Measurements from ENCODE around the gene CCDC197.

Gene CCDC197

GRCh38 chr14:93987815-93988476 is 9.2 kb upstream of the CCDC197 start:
- H3K4me2 ChIP-seq (ENCODE audit: low read length), result no peak overlapping the region

GRCh38 chr14:93989939-93990338 is 7.2 kb upstream of the CCDC197 start:
- no peaks in the 10 kb centered on the region for H3F3A ChIP-seq (ENCODE audit: insufficient read depth, low read length)
- H3K4me2 ChIP-seq (ENCODE audit: low read length), result no peak overlapping the region
- H3K27ac ChIP-seq (ENCODE audit: low read depth, low read length, poor library complexity, severe bottlenecking), result no peak overlapping the region

More at GRCh38 chr14:93987815-93988476, 9.2 kb upstream of the CCDC197 start:
- no peaks in the 10 kb centered on the region for H3K79me2 ChIP-seq (ENCODE audit: insufficient read depth, low read length)
- H3F3A ChIP-seq (ENCODE audit: insufficient read depth, low read length), result no peaks in the 10 kb centered on the region
- no peaks in the 10 kb centered on the region for H3K36me3 ChIP-seq (ENCODE audit: insufficient read depth, low read length)
- no peak overlapping the region for H2AFZ ChIP-seq (ENCODE audit: low read length)
- H3K4me1 ChIP-seq (ENCODE audit: insufficient read depth, low read length, severe bottlenecking), result peaks cover 13% of the 10 kb centered on the region
- TF ChIP-seq EZH2 (IDR thresholded peaks at IDR 0.05; ENCODE audit: borderline replicate concordance, low read length), result no peak
- TF ChIP-seq CTCF (IDR thresholded peaks at IDR 0.05; ENCODE audit: low read length), result no peak
- no peak overlapping the region for H3K4me3 ChIP-seq (ENCODE audit: low read depth, low read length, poor library complexity, severe bottlenecking)
- H4K20me1 ChIP-seq (ENCODE audit: insufficient read depth, low read length), result no peaks in the 10 kb centered on the region
- H3K27ac ChIP-seq (ENCODE audit: low read depth, low read length, poor library complexity, severe bottlenecking), result no peak overlapping the region
- H3K27me3 ChIP-seq (ENCODE audit: insufficient read depth, low read length), result no peaks in the 10 kb centered on the region
- no peak overlapping the region for H3K9ac ChIP-seq (ENCODE audit: low read length)
- no peaks in the 10 kb centered on the region for H3K9me3 ChIP-seq (ENCODE audit: low read length)
- H3K9me2 ChIP-seq (ENCODE audit: low read depth, low read length), result no peaks in the 10 kb centered on the region

GRCh38 chr14:93991212-93991611 is 5.9 kb upstream of the CCDC197 start:
- Histone ChIP-seq H3K27me3 (ENCODE audit: insufficient read depth, low read length) (no peaks in the 10 kb centered on the region), H3K4me3 (ENCODE audit: low read depth, low read length, poor library complexity, severe bottlenecking) (no peak overlapping the region), H3K4me1 (ENCODE audit: insufficient read depth, low read length, severe bottlenecking) (no peaks in the 10 kb centered on the region), H3K4me2 (ENCODE audit: low read length) (no peak overlapping the region), H3K9ac (ENCODE audit: low read length) (no peak overlapping the region), H3K27ac (ENCODE audit: low read depth, low read length, poor library complexity, severe bottlenecking) (no peak overlapping the region), H2AFZ (ENCODE audit: low read length) (no peak overlapping the region), H3F3A (ENCODE audit: insufficient read depth, low read length) (no peaks in the 10 kb centered on the region), H3K79me2 (ENCODE audit: insufficient read depth, low read length) (no peaks in the 10 kb centered on the region), H3K9me2 (ENCODE audit: low read depth, low read length) (no peaks in the 10 kb centered on the region), H3K36me3 (ENCODE audit: insufficient read depth, low read length) (no peaks in the 10 kb centered on the region), H3K9me3 (ENCODE audit: low read length) (no peaks in the 10 kb centered on the region), H4K20me1 (ENCODE audit: insufficient read depth, low read length) (no peaks in the 10 kb centered on the region)
- TF ChIP-seq CTCF (IDR thresholded peaks at IDR 0.05; ENCODE audit: low read length) (no peak), EZH2 (IDR thresholded peaks at IDR 0.05; ENCODE audit: borderline replicate concordance, low read length) (no peak)

More at GRCh38 chr14:93989939-93990338, 7.2 kb upstream of the CCDC197 start:
- H4K20me1 ChIP-seq (ENCODE audit: insufficient read depth, low read length), result no peaks in the 10 kb centered on the region
- no peaks in the 10 kb centered on the region for H3K36me3 ChIP-seq (ENCODE audit: insufficient read depth, low read length)
- H3K27me3 ChIP-seq (ENCODE audit: insufficient read depth, low read length), result no peaks in the 10 kb centered on the region
- H3K9ac ChIP-seq (ENCODE audit: low read length), result no peak overlapping the region
- H3K4me1 ChIP-seq (ENCODE audit: insufficient read depth, low read length, severe bottlenecking), result peaks cover 10% of the 10 kb centered on the region
- no peak for TF ChIP-seq EZH2 (IDR thresholded peaks at IDR 0.05; ENCODE audit: borderline replicate concordance, low read length)
- TF ChIP-seq CTCF (IDR thresholded peaks at IDR 0.05; ENCODE audit: low read length), result no peak
- no peaks in the 10 kb centered on the region for H3K79me2 ChIP-seq (ENCODE audit: insufficient read depth, low read length)
- no peak overlapping the region for H2AFZ ChIP-seq (ENCODE audit: low read length)
- H3K9me3 ChIP-seq (ENCODE audit: low read length), result no peaks in the 10 kb centered on the region
- H3K9me2 ChIP-seq (ENCODE audit: low read depth, low read length), result no peaks in the 10 kb centered on the region
- H3K4me3 ChIP-seq (ENCODE audit: low read depth, low read length, poor library complexity, severe bottlenecking), result no peak overlapping the region

Measured in OCI-LY1 (cell line).